HG03439 (cell line): Measurements from ENCODE around the gene ZBBX.

Source experiments
- ATAC-seq: cut with Tn5 transposase; IDR thresholded peaks from one replicate; pipeline ENCODE4 v1.9.1; 2021; ENCODE audit warnings: mild to moderate bottlenecking, moderate library complexity; ENCODE audit not compliant: unreplicated experiment

ZBBX gene

DNA sequence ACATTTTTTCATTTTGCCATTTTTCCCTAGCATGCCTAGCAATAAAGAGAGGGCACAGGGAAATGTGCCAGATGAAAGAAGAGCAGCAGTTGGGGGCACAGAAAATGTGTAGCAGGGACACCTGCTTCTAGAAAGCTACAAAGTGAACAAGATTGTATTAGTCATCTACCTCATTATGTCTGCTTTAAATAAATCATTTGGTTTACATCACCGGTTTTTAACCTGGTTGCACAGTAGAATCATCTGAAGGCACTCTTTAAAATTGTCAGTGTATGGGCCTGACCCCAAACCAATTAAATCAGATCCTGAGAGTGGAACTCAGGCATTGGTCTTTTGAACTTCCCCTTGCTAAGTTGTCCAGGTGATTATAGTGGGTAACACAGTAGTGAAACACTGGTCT, 73.8 kb downstream of the ZBBX start:
- no peak for ATAC-seq

DNA sequence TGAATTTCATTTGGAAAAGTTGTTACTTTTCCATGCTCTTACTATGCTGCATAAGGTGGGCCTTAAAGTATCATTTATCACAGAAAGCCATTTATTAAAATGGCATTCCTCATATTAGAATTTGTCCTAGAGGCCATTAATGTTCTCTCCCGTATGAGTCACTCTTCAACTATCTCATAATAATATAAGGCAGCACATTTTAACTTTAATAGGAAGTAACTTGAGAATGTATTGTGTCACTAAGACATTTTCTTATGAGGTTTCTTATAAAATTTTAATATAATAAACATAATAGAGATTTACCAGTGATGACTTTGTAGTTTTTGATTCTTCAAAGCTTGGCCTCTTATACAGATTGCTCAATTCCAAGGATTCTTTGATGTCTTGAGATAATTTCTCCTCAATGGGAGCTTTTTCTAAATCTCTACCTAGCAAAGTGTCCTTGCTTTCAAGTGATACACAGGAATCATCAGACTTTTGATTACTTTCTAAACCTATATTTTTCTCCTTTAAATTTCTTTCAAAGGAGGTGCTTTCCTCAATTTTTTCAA, 74.7 kb downstream of the ZBBX start:
- no peak for ATAC-seq

DNA sequence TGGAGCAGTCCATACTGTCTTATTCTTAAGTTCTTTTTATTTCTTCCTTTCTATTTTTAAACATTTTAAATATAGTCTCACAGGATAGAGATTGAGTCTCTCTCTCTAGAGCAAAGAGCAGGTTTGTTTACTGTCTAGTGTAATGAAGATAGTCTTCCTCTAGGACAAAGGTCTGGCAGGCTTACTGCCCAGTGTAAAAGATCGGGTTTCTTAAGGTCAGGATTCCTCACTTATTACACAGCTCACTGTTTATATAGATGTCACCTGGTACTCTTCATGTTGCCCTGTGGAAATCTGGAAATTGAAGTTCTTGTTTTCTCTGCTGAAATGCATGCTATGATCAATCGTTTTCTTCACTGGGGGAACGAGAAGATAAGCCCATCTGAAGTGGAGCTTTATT, 76.0 kb downstream of the ZBBX start:
- no peak for ATAC-seq

DNA sequence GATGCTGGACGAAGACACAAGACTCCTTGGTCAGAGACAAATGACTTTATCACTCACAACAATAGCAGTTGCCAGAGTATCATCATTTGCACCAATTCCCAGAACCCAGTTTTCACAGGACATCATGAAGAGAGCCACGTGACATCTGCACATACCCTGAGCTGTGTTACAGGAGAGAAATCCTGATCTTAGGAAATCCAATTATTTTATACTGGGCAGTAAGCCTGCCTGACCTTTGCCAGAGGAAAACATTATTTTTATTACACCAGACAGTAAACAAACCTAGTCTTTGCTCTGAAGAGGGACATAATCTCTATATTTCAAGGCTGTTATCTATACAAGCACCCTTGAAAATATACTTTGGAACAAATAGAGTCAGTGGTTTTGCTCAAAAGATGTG, 77.4 kb downstream of the ZBBX start:
- no peak for ATAC-seq

DNA sequence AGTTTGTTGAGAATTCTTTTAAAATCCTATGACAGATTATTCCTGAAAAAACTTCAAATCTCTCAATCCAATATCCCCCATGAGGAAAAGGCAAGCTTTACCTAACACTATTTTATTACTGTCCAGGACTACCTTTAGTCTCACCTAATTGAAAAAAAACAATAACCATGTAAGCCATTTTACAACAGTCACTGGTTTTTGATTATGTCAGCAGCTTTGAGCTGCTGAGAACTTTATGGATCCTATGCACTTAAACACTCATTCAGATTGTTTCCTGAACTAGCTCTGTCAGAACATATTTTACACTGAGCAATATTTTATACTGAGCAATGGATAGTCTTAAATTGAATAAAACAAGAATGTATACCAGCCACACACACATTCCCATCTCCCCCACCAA, 79.9 kb downstream of the ZBBX start:
- ATAC-seq = no peak

DNA sequence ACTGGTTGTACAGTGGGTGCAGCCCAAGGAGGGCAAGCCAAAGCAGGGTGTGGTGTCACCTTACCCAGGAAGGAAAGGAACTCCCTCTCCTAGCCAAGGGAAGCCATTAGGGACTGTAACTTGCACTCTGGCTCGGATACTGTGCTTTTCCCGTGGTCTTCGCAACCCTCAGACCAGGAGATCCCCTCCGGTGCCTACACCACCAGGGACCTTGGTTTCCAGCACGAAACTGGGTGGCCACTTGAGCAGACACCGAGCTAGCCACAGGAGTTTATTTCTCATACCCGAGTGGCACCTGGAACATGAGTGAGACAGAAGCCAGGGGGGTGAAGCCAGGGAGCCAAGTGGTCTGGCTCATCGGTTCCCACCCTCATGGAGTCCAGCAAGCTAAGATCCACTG, 90.7 kb downstream of the ZBBX start:
- no peak for ATAC-seq

DNA sequence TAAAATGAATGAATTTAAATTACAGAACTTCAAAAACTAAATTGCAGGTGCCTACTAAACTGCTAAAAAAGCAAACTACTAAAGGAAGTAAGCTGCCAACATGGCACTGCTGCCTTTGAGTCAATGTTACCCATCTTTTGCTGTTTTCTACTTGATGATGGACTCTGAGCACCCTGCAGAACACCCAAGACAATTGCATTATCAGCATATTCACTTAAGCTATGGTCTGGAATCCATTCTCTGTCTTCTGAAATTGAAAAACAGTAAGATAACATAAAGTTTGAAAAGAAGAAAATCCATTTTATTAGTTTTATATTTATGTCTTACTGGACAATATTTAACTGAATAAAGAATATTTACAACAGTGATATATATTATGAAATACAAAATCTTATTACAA, 91.4 kb downstream of the ZBBX start:
- ATAC-seq = no peak

DNA sequence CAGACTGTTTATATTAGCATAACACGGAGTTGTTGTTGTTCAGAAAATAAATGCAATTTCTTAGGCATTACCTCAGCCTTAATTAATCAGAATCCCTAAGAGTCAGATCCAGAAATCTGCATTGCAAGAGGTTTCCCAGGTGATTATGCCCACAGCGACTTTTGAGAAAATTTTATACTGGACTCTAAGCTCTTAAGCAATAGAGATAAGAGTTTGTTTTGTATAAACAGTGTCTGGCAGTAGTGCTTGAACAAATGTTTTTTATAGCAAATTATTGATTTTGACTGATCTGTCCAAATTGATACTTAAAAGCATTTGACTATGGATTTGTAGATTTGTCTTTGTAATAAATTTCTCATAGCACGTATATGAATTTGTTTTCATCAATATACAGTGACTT, 92.8 kb downstream of the ZBBX start:
- ATAC-seq = no peak

DNA sequence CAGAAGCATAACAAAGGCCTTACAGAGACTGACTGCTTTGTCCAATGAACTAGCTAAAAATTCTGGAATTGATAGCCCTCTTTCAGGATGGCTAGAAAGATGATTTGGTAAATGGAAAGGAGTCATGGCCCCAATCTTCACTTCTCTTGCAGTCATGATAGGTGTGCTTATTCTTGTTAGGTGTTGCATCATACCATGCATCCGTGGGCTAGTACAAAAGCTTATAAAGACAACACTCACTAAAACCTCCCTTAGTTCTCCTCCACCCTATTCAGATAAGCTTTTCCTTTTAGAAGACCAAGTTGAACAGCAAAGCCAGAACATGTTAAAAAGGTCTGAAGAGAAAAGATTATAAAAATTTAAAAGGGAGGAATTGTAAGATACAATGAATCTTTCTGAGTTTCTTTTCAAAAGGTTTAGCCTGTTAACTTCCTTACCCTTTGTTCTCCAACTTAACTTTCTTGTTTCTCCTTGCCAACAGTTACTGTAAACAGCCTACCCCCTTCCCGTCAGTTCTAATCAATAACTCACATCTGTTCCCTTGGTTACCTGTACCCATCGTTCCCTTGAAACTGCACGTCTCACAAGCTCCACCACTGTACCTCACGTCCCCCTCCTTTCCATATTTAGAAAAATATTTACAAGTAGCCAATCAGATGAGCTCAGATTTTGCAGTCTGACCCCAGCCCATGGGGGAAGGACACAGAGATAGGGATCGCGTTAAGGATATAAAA, 105.8 kb downstream of the ZBBX start:
- ATAC-seq = no peak

DNA sequence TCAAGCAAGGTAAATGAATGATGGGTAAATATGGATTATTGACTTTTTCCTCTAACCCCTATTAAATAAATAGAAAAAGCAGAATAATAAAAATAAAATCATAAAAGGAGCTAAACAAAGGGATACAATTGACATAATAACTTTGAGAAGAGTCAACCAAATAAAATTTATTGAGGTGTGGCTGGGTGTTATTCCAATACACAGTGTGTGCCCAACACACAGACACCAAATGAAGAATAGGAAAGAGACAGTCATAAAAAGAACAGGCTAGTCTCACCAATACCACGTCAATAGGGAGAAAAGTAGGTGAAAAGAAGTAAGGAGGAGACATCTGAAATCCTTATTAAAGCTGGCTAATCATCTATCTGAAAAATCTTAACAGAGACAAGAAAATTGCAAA, 127.1 kb downstream of the ZBBX start:
- ATAC-seq = no peak

DNA sequence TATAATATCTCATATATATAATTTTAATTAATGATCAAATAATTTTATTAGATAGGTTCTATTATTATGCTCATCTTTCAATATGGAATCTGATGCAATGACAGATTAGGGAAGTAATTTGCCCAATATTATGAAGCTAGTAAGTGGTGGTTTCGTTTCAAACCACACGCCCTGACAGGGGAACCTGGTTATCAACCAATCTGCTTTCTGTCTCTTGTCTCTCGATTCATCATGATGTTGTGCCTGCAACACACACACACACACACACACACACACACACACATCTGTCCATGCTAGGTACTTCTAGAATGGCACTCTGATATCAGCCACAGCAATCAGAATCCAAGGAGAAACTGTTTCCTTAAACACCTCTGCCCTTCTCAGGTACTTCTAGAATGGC, 128.4 kb downstream of the ZBBX start:
- ATAC-seq = no peak

DNA sequence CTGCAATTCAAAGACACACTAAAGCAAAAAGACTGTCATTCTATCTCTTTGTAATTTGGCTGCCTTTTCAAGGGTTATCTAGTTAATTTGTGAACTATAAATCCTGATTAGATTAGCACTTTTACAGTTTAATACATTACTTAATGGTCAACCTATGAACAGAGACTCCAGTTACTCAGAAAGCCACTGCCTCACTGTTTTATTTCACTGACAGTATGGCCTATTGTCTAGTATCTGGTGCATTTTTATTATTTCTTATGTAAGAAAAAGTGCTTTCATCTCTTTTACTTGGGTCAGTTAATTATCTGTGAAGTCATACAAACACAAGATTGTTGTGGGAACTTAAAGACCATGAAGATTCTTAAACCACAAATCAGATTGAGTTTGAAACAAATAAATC, 133.8 kb downstream of the ZBBX start:
- no peak for ATAC-seq

DNA sequence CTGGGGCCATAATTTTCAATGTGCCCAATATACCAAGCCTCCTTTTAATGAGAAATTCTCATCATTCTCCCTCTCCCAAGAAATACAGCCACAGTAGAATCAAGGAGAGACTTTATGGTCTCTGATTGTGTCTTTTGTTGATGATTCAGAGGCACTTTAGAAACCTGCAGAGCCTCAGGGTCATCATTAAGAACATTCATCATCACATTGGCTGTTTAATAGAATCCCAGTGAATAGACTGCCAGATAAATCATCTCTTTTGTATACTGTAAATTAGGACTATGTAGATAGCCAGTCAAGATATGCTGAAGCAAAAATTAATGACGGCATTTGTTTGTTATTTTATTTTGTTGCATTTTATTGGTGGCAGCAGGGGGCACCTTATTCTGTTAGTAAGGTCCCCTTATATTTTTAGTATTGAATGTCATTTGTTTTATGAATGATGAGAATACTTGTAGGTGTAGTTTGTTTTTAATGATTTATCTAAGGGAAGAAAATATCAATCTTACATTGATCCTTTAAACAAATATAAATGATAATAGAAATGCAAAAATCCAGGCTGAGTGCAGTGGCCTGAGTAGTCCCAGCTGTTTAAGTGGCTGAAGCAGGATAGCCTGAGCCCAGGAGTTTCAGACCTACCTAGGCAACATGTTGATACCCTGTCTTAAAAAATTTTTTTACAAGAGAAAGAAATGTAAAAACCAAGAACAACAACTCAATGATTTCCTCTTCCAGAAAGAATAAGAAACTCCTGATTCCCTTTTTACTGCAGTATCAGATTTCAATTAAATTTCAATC, 138.8 kb downstream of the ZBBX start:
- no peak for ATAC-seq

DNA sequence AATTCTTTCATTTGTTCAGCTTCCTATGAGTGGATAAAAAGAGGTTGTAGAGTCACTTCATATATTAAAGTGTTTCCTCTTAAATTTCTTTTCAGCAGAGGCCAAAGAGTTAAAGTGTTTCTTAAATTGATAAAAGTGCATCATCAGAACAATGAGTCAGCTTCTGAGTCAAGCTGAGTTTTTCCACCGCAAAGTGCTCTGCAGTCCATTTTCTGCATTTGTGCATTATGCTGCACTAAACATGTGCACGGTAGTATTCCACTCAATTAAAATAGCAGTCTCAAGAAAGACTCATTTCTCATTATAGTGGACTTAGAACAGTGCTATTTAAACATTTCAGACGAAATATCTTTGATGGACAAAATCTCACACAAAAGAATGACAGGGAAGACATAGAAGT, 152.0 kb downstream of the ZBBX start:
- ATAC-seq = no peak

DNA sequence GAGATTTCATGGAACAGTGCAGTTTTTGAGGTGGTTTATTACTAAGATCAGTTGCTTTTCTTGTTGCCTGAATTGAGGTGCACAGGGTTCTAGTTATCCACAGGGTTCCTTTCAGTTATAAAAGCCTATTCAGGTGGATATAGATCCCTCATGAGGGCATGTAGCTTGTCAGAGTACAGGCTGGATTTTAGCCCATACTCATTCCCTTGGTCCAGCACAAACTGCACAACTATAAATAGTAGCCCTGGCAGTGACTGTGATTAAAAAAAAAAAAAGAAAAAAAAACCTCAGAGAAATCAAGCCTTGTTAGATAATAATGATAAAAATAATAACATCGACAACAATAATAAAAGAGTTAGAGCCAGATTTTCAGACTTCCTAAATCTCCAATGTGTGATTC, 154.3 kb downstream of the ZBBX start:
- ATAC-seq = no peak

DNA sequence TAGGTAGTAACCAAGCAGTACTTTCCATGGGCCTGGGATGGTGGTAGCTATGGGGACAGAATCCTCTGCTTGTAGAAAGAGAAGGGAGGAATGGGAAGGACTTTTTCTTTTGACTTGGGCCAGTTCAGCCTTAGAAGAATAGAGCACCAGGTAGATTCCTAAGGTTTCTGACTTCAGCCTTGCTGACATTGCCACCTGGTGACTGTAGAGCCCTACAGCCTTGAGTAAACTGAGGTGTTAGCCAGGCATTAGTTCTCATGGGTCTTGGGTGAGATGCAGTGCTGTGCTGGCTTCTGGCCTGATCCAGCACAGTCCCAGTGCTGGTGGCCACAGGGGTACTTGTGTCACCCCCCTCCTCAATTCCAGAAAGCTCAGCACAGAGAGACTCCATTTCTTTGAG, 171.1 kb downstream of the ZBBX start:
- no peak for ATAC-seq

DNA sequence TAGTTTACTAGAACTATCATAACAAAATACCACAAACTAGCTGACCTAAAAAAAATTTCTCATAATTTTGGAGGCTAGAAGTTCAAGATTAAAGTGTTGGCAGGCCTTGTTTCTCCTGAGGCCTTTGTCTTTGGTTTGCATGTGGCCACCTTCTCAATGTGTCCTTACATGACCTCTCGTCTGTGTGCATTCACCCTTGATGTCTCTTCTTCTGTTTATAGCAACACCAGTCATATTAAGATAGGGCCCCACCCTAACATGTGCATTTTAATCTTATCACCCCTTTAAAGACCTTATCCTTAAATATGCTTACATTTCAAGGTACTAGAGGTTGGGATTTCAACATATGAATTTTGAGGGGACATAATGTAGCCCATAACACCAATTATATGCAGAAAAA, 177.0 kb downstream of the ZBBX start:
- ATAC-seq = no peak

DNA sequence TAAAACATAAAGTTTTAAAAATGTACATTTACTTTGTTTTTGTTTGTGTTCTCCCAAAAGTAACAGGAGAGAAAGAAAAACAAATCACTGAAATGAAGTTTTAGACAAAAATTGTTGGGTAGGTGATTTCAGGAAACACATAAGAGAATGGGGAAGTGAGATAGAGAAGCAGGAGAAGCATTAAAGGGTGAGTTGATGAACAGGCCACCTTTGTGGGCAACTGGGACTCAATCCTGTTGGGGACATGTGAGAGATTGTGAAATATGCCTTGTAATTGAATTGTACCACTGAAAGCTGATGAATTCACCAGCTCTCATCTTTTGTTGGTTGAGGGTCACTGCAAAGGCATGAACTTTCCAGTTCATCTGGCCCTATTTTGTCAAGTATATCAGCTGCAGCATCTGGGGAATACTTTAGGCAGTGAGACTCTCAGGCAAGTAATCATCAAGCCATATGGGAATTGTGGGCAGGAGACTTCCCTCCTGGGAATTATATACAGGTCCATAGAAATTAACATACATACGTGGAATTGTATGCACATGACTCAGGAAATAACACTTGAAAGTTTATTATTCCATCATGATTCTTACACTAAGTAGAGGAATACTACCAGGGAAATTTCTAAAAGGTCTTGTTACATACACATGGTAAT, 181.0 kb downstream of the ZBBX start:
- ATAC-seq = no peak
